Endodermal cell (in vitro differentiated cells): Measurements from ENCODE around the gene SLC26A11. TPM values are rescaled to one million over a fixed set of nuclear protein-coding genes. Genes with fewer than 3 reads are reported as not detected.

Experiments used
- DNase-seq: peaks from one replicate; pipeline ENCODE4 v3.0.0-alpha.2; 2017
- H3K27ac ChIP-seq: 2 replicates; pipeline ENCODE4 v1.5.1; 2013; ENCODE audit warnings: mild to moderate bottlenecking, low read depth, low read length, moderate library complexity
- H3K27me3 ChIP-seq: 2 replicates; pipeline ENCODE4 v1.6.1; 2013; ENCODE audit warnings: mild to moderate bottlenecking, low read length, moderate library complexity; ENCODE audit not compliant: insufficient read depth, control insufficient read depth, poor library complexity, severe bottlenecking
- H3K36me3 ChIP-seq: 2 replicates; pipeline ENCODE4 v1.7.0; 2013; ENCODE audit warnings: mild to moderate bottlenecking, low read length, moderate library complexity; ENCODE audit not compliant: control insufficient read depth, insufficient read depth
- H3K4me1 ChIP-seq: one replicate; pipeline ENCODE4 v1.7.0; 2013; ENCODE audit warnings: low read length; ENCODE audit not compliant: control insufficient read depth, insufficient read depth
- H3K4me3 ChIP-seq: 2 replicates; pipeline ENCODE4 v1.5.1; 2013; ENCODE audit warnings: mild to moderate bottlenecking, low read length, moderate library complexity
- H3K9ac ChIP-seq: 2 replicates; pipeline ENCODE4 v1.6.1; 2013; ENCODE audit warnings: mild to moderate bottlenecking, low read length, moderate library complexity; ENCODE audit not compliant: poor library complexity, severe bottlenecking; ENCODE audit errors: extremely low read depth
- H3K9me3 ChIP-seq: 2 replicates; pipeline ENCODE4 v1.6.1; 2013; ENCODE audit warnings: mild to moderate bottlenecking, low read length, moderate library complexity; ENCODE audit not compliant: control insufficient read depth
- H3K27ac Mint-ChIP-seq: 2 replicates; pipeline ENCODE4 v1.8.0; 2020; ENCODE audit warnings: mixed read lengths
- H3K27me3 Mint-ChIP-seq: 2 replicates; pipeline ENCODE4 v1.8.0; 2021; ENCODE audit warnings: mild to moderate bottlenecking, mixed read lengths; ENCODE audit not compliant: insufficient read depth
- H3K36me3 Mint-ChIP-seq: 2 replicates; pipeline ENCODE4 v1.8.0; 2020; ENCODE audit warnings: low read depth, mixed read lengths
- H3K4me1 Mint-ChIP-seq: 2 replicates; pipeline ENCODE4 v1.8.0; 2020; ENCODE audit warnings: mixed read lengths
- H3K4me3 Mint-ChIP-seq: 2 replicates; pipeline ENCODE4 v1.8.0; 2020; ENCODE audit warnings: mild to moderate bottlenecking, moderate library complexity, mixed read lengths
- H3K9me3 Mint-ChIP-seq: 2 replicates; pipeline ENCODE4 v1.8.0; 2020; ENCODE audit warnings: mild to moderate bottlenecking, mixed read lengths
- WGBS, 2 experiments: methylation state at CpG; one replicate each; pipeline versions ENCODE4 v1.1.5 to v1.1.7; 2013; ENCODE audit warnings: missing lambda C conversion rate in 2 of 2, mixed read lengths in 1 of 2; ENCODE audit not compliant: insufficient coverage in 1 of 2, insufficient read length in 1 of 2; 5-methylcytosine and 5-hydroxymethylcytosine counted together
- total RNA-seq, 2 donors: library from RNA; stranded (reverse); fragmentation: NEBNext Ultra II Directional in 1 of 2; extraction: Animal tissue kit (Norgen Biotek cat#: 25700) in 1 of 2; gene quantifications; 2 replicates in 1 of 2; 3 replicates in 1 of 2; pipeline ENCODE4 v1.2.1, GENCODE V29; 2021
- TF ChIP-seq, protein P1 (sequence below): fragments of 200-600 bp; sonication (generic); conservative IDR thresholded peaks from 2 replicates; pipeline ENCODE4 v1.5.0; 2021; ENCODE audit warnings: antibody characterized with exemption, mild to moderate bottlenecking

Gene SLC26A11
- total RNA-seq, 2 donors from 2014 or later = 43.7 to 48.2 TPM

GRCh38 chr17:80202197-80202596, 18.0 kb upstream of the SLC26A11 start:
- TF ChIP-seq, protein P1, sequence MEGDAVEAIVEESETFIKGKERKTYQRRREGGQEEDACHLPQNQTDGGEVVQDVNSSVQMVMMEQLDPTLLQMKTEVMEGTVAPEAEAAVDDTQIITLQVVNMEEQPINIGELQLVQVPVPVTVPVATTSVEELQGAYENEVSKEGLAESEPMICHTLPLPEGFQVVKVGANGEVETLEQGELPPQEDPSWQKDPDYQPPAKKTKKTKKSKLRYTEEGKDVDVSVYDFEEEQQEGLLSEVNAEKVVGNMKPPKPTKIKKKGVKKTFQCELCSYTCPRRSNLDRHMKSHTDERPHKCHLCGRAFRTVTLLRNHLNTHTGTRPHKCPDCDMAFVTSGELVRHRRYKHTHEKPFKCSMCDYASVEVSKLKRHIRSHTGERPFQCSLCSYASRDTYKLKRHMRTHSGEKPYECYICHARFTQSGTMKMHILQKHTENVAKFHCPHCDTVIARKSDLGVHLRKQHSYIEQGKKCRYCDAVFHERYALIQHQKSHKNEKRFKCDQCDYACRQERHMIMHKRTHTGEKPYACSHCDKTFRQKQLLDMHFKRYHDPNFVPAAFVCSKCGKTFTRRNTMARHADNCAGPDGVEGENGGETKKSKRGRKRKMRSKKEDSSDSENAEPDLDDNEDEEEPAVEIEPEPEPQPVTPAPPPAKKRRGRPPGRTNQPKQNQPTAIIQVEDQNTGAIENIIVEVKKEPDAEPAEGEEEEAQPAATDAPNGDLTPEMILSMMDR = no peak
- H3K9me3 Mint-ChIP-seq = no peaks in the 10 kb centered on the region
- no peaks in the 10 kb centered on the region for H3K27me3 Mint-ChIP-seq

DNA sequence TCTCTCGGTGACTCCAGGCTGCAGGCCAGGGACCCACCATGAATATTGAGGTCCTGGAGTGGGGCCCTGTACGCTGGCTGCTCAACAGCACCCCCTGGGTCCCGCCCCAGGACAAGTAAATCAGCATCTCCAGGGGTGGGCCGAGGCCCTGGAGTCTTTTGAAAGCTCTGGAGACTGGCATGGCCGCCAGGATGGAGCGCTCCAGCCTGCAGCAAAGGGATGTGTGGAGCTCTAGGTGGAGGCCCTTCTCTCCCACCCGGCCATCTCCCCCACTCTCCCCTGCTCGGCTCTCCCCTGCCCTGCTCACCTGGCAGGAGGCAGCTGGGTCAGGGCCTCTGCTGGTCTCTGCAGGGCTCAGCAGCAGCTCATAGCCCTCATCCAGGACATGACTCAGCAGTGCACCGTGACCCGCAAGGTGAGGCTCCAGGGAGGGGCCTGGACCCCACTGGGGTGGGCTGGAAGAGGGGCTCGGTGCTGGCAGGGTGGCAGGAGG, 16.7 kb upstream of the SLC26A11 start:
- no peaks in the 10 kb centered on the region for H3K36me3 ChIP-seq
- DNase-seq = peak; percentile 67
- no peaks in the 10 kb centered on the region for H3K9me3 Mint-ChIP-seq
- H3K9ac ChIP-seq = no peak overlapping the region
- H3K36me3 Mint-ChIP-seq = peaks cover 4% of the 10 kb centered on the region
- no peak overlapping the region for H3K4me3 Mint-ChIP-seq
- no peak overlapping the region for H3K27ac ChIP-seq
- no peak overlapping the region for H3K27ac Mint-ChIP-seq
- no peaks in the 10 kb centered on the region for H3K9me3 ChIP-seq
- H3K4me3 ChIP-seq = no peak overlapping the region
- H3K27me3 ChIP-seq = no peaks in the 10 kb centered on the region
- no peaks in the 10 kb centered on the region for H3K4me1 ChIP-seq
- no peaks in the 10 kb centered on the region for H3K27me3 Mint-ChIP-seq
- H3K4me1 Mint-ChIP-seq = no peaks in the 10 kb centered on the region
- TF ChIP-seq, protein P1 = peak; percentile 44
- WGBS, 2 experiments = 89 to 98% methylated on average over 7 to 11 of the region's 11 CpGs

More at GRCh38 chr17:80202197-80202596, 18.0 kb upstream of the SLC26A11 start:
- Histone ChIP-seq H3K36me3 (no peaks in the 10 kb centered on the region), H3K9me3 (no peaks in the 10 kb centered on the region), H3K4me3 (no peak overlapping the region), H3K27me3 (no peaks in the 10 kb centered on the region), H3K27ac (no peak overlapping the region), H3K4me1 (no peaks in the 10 kb centered on the region), H3K9ac (no peak overlapping the region)
- H3K27ac Mint-ChIP-seq = no peak overlapping the region
- H3K4me3 Mint-ChIP-seq = no peak overlapping the region
- H3K4me1 Mint-ChIP-seq = peaks cover 6% of the 10 kb centered on the region
- peaks cover 4% of the 10 kb centered on the region for H3K36me3 Mint-ChIP-seq
- WGBS, 2 experiments = 91 to 98% methylated on average over 13 to 17 of the region's 17 CpGs
- no peak for DNase-seq

- Histone ChIP-seq H3K9ac (no peak overlapping the region), H3K9me3 (no peaks in the 10 kb centered on the region), H3K4me1 (no peaks in the 10 kb centered on the region), H3K27me3 (no peaks in the 10 kb centered on the region), H3K36me3 (peaks cover 4% of the 10 kb centered on the region), H3K27ac (no peak overlapping the region), H3K4me3 (no peak overlapping the region)
- WGBS, 2 experiments = 84 to 88% methylated on average over 13 to 19 of the region's 19 CpGs
- DNase-seq = no peak
- no peaks in the 10 kb centered on the region for H3K9me3 Mint-ChIP-seq
- no peaks in the 10 kb centered on the region for H3K4me1 Mint-ChIP-seq
- peaks cover 8% of the 10 kb centered on the region for H3K36me3 Mint-ChIP-seq
- TF ChIP-seq, protein P1 = no peak
- H3K27me3 Mint-ChIP-seq = no peaks in the 10 kb centered on the region
- no peak overlapping the region for H3K4me3 Mint-ChIP-seq
- H3K27ac Mint-ChIP-seq = no peak overlapping the region
These were observed 15.4 kb upstream of the SLC26A11 start for GRCh38 chr17:80204626-80205468.
